NCI-H1048 (cell line): Measurements from ENCODE around the gene VPS54.
"Not testable (repeated sequence)": the region's sequence is repeated elsewhere in the genome, so short reads cannot be mapped to it uniquely, and the experiment has no call there.

ENCODE experiments used
- DNase-seq: peaks from one replicate; lab custom pipeline; 2025; lab: John Stamatoyannopoulos, UW

VPS54 gene

GRCh38 chr2:63992061-63992685 is 27.1 kb downstream of the VPS54 start:
- no peak for DNase-seq

GRCh38 chr2:63991173-63991999 is 27.8 kb downstream of the VPS54 start:
- DNase-seq = not testable (repeated sequence)

GRCh38 chr2:63990072-63990471 is 29.2 kb downstream of the VPS54 start:
- DNase-seq = no peak

- DNase-seq = not testable (repeated sequence)
Measured at GRCh38 chr2:63988842-63989436, 30.3 kb downstream of the VPS54 start.

- DNase-seq = no peak
Measured at GRCh38 chr2:63984606-63985359, 34.4 kb downstream of the VPS54 start.

GRCh38 chr2:63983986-63984605 is 35.1 kb downstream of the VPS54 start:
- DNase-seq = no peak

- no peak for DNase-seq
Measured at GRCh38 chr2:63982335-63982734, 36.9 kb downstream of the VPS54 start.

- DNase-seq = no peak
Measured at GRCh38 chr2:63981702-63982103, 37.5 kb downstream of the VPS54 start.

- DNase-seq = no peak
Measured at GRCh38 chr2:63980794-63981193, 38.4 kb downstream of the VPS54 start.

- DNase-seq = no peak
Measured at GRCh38 chr2:63977904-63978303, 41.3 kb downstream of the VPS54 start.

- no peak for DNase-seq
Measured at GRCh38 chr2:63976125-63976510, 43.1 kb downstream of the VPS54 start.

- no peak for DNase-seq
Measured at GRCh38 chr2:63975437-63976124, 43.6 kb downstream of the VPS54 start.

- not testable (repeated sequence) for DNase-seq
Measured at GRCh38 chr2:63975036-63975435, 44.2 kb downstream of the VPS54 start.

GRCh38 chr2:63962186-63962585 is 57.0 kb downstream of the VPS54 start:
- no peak for DNase-seq

GRCh38 chr2:63950414-63950813 is 68.8 kb downstream of the VPS54 start:
- DNase-seq = no peak

GRCh38 chr2:63942788-63943187 is 76.4 kb downstream of the VPS54 start:
- DNase-seq = no peak

GRCh38 chr2:63932104-63932503 is 87.1 kb downstream of the VPS54 start:
- not testable (repeated sequence) for DNase-seq

GRCh38 chr2:63926815-63927214 is 92.4 kb downstream of the VPS54 start:
- no peak for DNase-seq

GRCh38 chr2:63914311-63914710 is 104.9 kb downstream of the VPS54 start:
- DNase-seq = no peak

- no peak for DNase-seq
Measured at GRCh38 chr2:63903003-63903402, 116.2 kb downstream of the VPS54 start.

GRCh38 chr2:63902149-63902548 is 117.1 kb downstream of the VPS54 start:
- no peak for DNase-seq
